ENCODE measurements around the gene CDCP1. TPM values are rescaled to one million over a fixed set of nuclear protein-coding genes. Genes with fewer than 3 reads are reported as not detected.

CDCP1 gene
- total RNA-seq, 6 experiments from 2014 or later: 0.78 to 2.1 (median 1.7) TPM

- TF ChIP-seq, protein P1, sequence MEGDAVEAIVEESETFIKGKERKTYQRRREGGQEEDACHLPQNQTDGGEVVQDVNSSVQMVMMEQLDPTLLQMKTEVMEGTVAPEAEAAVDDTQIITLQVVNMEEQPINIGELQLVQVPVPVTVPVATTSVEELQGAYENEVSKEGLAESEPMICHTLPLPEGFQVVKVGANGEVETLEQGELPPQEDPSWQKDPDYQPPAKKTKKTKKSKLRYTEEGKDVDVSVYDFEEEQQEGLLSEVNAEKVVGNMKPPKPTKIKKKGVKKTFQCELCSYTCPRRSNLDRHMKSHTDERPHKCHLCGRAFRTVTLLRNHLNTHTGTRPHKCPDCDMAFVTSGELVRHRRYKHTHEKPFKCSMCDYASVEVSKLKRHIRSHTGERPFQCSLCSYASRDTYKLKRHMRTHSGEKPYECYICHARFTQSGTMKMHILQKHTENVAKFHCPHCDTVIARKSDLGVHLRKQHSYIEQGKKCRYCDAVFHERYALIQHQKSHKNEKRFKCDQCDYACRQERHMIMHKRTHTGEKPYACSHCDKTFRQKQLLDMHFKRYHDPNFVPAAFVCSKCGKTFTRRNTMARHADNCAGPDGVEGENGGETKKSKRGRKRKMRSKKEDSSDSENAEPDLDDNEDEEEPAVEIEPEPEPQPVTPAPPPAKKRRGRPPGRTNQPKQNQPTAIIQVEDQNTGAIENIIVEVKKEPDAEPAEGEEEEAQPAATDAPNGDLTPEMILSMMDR (IDR thresholded peaks at IDR 0.05): no peak
- Mint-ChIP-seq H3K4me3 (no peak overlapping the region), H3K4me1 (ENCODE audit: low read depth) (peaks cover 48% of the 10 kb centered on the region), H3K27me3 (ENCODE audit: insufficient read depth) (peaks cover 2% of the 10 kb centered on the region), H3K36me3 (ENCODE audit: low read depth) (peaks cover 4% of the 10 kb centered on the region; the same call in 1 of the 2 replicates), H3K27ac (no peak overlapping the region), H3K9me3 (no peaks in the 10 kb centered on the region)
- no peak for DNase-seq
Observed at GRCh38 chr3:45051685-45052084, 94.5 kb downstream of the CDCP1 start.

DNA sequence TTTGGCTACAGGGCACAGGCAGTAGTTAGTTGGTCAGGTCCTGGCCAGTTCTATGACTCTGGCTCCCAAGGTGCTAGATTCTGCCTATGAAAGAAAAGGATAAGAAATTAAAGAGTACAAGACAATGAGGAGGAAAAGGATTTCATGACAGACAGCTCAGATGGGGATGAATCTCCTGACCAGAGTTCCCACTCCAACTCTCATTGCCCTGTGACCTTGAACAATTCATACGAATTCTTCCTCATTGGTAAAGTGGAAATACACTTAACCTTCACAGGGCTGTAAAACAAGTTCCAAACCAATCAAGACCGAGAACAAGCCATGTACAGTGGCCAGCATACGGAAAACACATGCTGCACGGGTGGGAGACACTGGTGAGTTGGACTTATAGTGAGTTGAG lies 96.4 kb downstream of the CDCP1 start:
- Mint-ChIP-seq H3K36me3 (ENCODE audit: low read depth) (peaks cover 4% of the 10 kb centered on the region; the same call in 1 of the 2 replicates), H3K27me3 (ENCODE audit: insufficient read depth) (peaks cover 2% of the 10 kb centered on the region)
- TF ChIP-seq, protein P1 (IDR thresholded peaks at IDR 0.05): no peak

DNA sequence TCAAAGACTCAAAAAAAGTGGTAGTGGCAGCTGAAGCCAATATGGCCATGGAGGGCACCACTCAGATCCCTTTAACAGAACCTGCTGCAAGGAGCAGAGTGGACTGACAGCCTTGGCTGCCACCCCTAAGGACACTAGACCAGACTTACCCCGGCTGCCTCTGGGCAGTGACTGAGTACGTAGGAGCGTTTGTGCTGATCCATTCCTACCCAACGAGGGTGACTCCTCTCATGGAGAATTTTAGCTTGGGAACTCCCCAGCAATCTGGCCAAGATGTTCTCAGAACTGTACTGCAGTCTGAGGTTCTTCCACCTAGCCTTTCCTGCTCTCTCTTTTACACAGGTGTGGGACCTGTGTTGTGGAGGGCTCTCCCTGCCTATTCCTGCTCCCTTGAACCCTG lies 97.9 kb downstream of the CDCP1 start:
- H3K4me1 Mint-ChIP-seq (ENCODE audit: low read depth): peaks cover 34% of the 10 kb centered on the region
- DNase-seq: peak; percentile 61
- TF ChIP-seq, protein P1 (IDR thresholded peaks at IDR 0.05): no peak
- H3K27me3 Mint-ChIP-seq (ENCODE audit: insufficient read depth): no peaks in the 10 kb centered on the region; the same call in 1 of the 2 replicates
- no peak overlapping the region for H3K4me3 Mint-ChIP-seq
- H3K27ac Mint-ChIP-seq: peak overlapping the region; percentile 24; the same call in 1 of the 2 replicates
- peaks cover 4% of the 10 kb centered on the region; the same call in 1 of the 2 replicates for H3K36me3 Mint-ChIP-seq (ENCODE audit: low read depth)
- H3K9me3 Mint-ChIP-seq: no peaks in the 10 kb centered on the region

More for the DNA sequence above, 96.4 kb downstream of the CDCP1 start:
- no peaks in the 10 kb centered on the region for H3K9me3 Mint-ChIP-seq
- DNase-seq: no peak
- H3K27ac Mint-ChIP-seq: no peak overlapping the region
- H3K4me1 Mint-ChIP-seq (ENCODE audit: low read depth): peaks cover 37% of the 10 kb centered on the region
- H3K4me3 Mint-ChIP-seq: no peak overlapping the region

GRCh38 chr3:45043728-45044299 lies 102.4 kb downstream of the CDCP1 start:
- H3K27ac Mint-ChIP-seq: peak overlapping the region; percentile 77
- TF ChIP-seq, protein P1 (IDR thresholded peaks at IDR 0.05): peak; percentile 67
- peak; percentile 68 for DNase-seq
- H3K4me1 Mint-ChIP-seq (ENCODE audit: low read depth): peaks cover 58% of the 10 kb centered on the region
- no peaks in the 10 kb centered on the region for H3K27me3 Mint-ChIP-seq (ENCODE audit: insufficient read depth)
- peak overlapping the region; percentile 39; the same call in 1 of the 2 replicates for H3K4me3 Mint-ChIP-seq
- H3K36me3 Mint-ChIP-seq (ENCODE audit: low read depth): no peaks in the 10 kb centered on the region; the same call in 1 of the 2 replicates
- no peaks in the 10 kb centered on the region for H3K9me3 Mint-ChIP-seq

- no peak for DNase-seq
- Mint-ChIP-seq H3K4me1 (ENCODE audit: low read depth) (peaks cover 47% of the 10 kb centered on the region), H3K36me3 (ENCODE audit: low read depth) (no peaks in the 10 kb centered on the region; the same call in 1 of the 2 replicates), H3K27ac (no peak overlapping the region), H3K27me3 (ENCODE audit: insufficient read depth) (no peaks in the 10 kb centered on the region), H3K9me3 (no peaks in the 10 kb centered on the region), H3K4me3 (no peak overlapping the region)
- TF ChIP-seq, protein P1 (IDR thresholded peaks at IDR 0.05): no peak
Observed at GRCh38 chr3:45042162-45042561, 104.0 kb downstream of the CDCP1 start.

Measured in HFFc6 (cell line).